ENCODE results near the gene CMKLR1. TPM values are rescaled to one million over a fixed set of nuclear protein-coding genes. Genes with fewer than 3 reads are reported as not detected.

Gene CMKLR1
- total and polyA plus RNA-seq, 2 donors (not counting 3 experiments of a cell fraction or from before 2014, with no cell fraction given) = 0.61 TPM; not detected in 1

DNA sequence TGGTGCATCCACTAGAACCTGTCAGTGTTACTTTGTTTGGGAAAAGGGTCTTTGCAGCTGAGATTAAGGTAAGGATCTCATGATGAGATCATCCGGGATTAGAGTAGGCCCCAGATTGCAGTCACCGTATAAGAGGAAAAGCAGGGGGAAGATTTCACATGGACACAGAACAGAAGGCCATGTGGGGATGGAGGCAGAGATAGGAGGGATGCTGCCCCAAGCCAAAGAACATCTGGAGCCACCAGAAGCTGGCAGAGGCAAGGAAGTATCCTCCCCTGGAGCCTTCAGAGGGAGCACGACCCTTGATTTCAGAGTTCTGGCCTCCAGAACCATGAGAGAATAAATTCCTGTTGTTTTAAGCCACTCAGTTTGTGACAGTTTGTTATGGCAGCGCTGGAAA lies 39.6 kb downstream of the CMKLR1 start:
- Histone ChIP-seq H2AFZ (ENCODE audit: low read depth, low read length) (no peak overlapping the region), H3K4me2 (ENCODE audit: insufficient read depth, low read length) (no peak overlapping the region), H3K4me1 (ENCODE audit: control insufficient read depth, extremely low read depth, insufficient read depth, low read length) (peaks cover 43% of the 10 kb centered on the region), H3K27ac (ENCODE audit: insufficient read depth, low read depth, low read length) (no peak overlapping the region), H3K27me3 (ENCODE audit: control insufficient read depth in 2 of 2, insufficient read depth in 2 of 2, low read length in 2 of 2) (no peaks in the 10 kb centered on the region), H3K4me3 (replicated peaks in 1 of 3; ENCODE audit: insufficient read depth in 1 of 3, low read depth in 1 of 3, low read length in 3 of 3) (no peak overlapping the region), H4K20me1 (replicated peaks; ENCODE audit: control insufficient read depth, extremely low read depth, insufficient read depth, low read length) (no peaks in the 10 kb centered on the region), H3K9me3 (replicated peaks; ENCODE audit: control insufficient read depth, insufficient read depth, low read length) (no peaks in the 10 kb centered on the region), H3K9me1 (replicated peaks; ENCODE audit: control insufficient read depth, extremely low read depth, insufficient read depth, low read length) (no peaks in the 10 kb centered on the region), H3K36me3 (ENCODE audit: control insufficient read depth in 2 of 2, extremely low read depth in 1 of 2, insufficient read depth in 2 of 2, low read length in 2 of 2) (no peaks in the 10 kb centered on the region), H3K9ac (replicated peaks; ENCODE audit: extremely low read depth, insufficient read depth, low read length) (no peak overlapping the region), H3K79me2 (ENCODE audit: control insufficient read depth, insufficient read depth, low read length) (no peaks in the 10 kb centered on the region)
- ChIA-PET CTCF (no interaction called here), POLR2A (no interaction called here)
- DNase-seq (ENCODE audit: low read depth, low spot score) (no peak), FAIRE-seq (no peak)
- BruUV-seq (replicated peaks) = no TSS peak
- intact Hi-C loops (cut with micrococcal nuclease) (no loop called here), dilution Hi-C loops (cut with MboI; ENCODE audit: extremely low pct_ligation_motif_present, low sequenced_read_pairs) (no loop called here)
- TF ChIP-seq, protein P1, sequence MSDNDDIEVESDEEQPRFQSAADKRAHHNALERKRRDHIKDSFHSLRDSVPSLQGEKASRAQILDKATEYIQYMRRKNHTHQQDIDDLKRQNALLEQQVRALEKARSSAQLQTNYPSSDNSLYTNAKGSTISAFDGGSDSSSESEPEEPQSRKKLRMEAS (IDR thresholded peaks at IDR 0.05; ENCODE audit: insufficient read depth, insufficient read length) = no peak
- TF ChIP-seq MYC (IDR thresholded peaks at IDR 0.05; ENCODE audit: low read depth, low read length) = no peak
- no peak for TF ChIP-seq POLR2A (IDR thresholded peaks at IDR 0.05; ENCODE audit: low read depth, low read length)
- TF ChIP-seq, protein P2, sequence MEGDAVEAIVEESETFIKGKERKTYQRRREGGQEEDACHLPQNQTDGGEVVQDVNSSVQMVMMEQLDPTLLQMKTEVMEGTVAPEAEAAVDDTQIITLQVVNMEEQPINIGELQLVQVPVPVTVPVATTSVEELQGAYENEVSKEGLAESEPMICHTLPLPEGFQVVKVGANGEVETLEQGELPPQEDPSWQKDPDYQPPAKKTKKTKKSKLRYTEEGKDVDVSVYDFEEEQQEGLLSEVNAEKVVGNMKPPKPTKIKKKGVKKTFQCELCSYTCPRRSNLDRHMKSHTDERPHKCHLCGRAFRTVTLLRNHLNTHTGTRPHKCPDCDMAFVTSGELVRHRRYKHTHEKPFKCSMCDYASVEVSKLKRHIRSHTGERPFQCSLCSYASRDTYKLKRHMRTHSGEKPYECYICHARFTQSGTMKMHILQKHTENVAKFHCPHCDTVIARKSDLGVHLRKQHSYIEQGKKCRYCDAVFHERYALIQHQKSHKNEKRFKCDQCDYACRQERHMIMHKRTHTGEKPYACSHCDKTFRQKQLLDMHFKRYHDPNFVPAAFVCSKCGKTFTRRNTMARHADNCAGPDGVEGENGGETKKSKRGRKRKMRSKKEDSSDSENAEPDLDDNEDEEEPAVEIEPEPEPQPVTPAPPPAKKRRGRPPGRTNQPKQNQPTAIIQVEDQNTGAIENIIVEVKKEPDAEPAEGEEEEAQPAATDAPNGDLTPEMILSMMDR (IDR thresholded peaks at IDR 0.05; ENCODE audit: extremely low read depth in 1 of 2, insufficient read depth in 1 of 2, low read depth in 1 of 2, low read length in 2 of 2) = no peak
- no peak for TF ChIP-seq JUN (IDR thresholded peaks at IDR 0.05; ENCODE audit: borderline replicate concordance, insufficient read depth, insufficient read length, low read depth)
- no peak for TF ChIP-seq POLR2AphosphoS5 (IDR thresholded peaks at IDR 0.05; ENCODE audit: insufficient read depth, low read depth, low read length)
- TF ChIP-seq EZH2 (IDR thresholded peaks at IDR 0.05; ENCODE audit: borderline replicate concordance, low read depth, low read length, severe bottlenecking) = no peak
